GM19025 (cell line): ENCODE results near the gene KCNK3.

Experiments used
- ATAC-seq: cut with Tn5 transposase; IDR thresholded peaks from one replicate; pipeline ENCODE4 v1.9.1; 2021; ENCODE audit warnings: mild to moderate bottlenecking, low read depth, moderate library complexity; ENCODE audit not compliant: unreplicated experiment

KCNK3 gene

DNA sequence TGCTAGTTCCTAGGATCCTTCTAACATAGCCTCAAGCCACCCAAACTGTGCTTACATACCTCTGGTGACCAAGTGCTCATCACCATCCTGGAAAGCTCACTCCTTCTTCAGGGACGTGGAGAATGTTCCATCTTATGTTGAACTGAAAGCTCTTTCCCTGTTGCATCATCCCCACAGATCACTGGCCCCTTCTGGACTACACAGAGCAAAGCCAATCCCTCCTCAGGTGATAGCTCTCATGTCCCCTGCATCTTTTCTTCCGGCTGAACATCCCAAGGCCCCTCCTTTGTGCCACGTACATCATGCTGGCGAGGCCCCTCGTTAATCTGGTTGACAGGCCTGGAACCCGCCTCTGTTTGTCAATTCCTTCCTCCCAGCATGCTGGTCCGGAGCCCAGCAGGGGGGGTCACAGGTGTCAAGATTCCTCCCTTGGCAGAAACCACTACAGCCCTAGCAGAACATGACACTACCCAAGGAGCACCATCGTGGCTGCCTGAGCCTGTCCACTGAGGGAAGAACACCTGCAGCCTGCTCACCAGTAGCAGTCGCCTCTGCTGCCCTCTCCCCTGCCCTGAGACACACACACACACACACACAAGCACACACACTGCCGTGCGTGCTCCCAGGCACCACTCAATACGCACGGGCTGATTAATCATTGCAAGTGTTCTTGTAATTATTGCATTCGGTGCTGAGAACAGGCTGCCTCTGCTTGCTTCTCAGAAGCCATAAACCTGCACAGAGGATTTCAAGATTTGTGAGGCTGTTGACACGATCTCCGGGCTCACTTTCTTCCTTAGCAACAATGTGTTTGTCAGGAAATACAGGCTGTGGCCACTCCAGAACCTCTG, 6.3 kb upstream of the KCNK3 start:
- ATAC-seq: no peak

DNA sequence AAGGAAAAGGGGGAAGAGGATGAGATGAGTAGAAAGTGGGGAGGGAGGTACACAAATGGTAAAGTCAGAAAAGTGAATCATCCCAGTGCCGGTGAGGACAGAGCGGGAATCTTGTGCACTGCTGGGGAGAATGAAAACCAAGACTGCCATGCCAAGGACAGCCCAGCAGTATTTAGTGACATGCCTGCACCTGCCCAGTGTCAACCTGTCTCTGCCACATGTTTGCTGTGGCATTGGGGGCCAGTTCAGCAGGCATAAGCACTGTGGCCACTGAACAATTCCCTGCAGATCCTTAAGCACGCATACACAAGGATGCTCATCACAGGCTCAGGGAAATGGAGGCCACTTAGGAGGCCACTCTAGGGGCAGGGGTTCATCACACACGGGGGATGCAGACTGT, 5.2 kb upstream of the KCNK3 start:
- no peak for ATAC-seq

DNA sequence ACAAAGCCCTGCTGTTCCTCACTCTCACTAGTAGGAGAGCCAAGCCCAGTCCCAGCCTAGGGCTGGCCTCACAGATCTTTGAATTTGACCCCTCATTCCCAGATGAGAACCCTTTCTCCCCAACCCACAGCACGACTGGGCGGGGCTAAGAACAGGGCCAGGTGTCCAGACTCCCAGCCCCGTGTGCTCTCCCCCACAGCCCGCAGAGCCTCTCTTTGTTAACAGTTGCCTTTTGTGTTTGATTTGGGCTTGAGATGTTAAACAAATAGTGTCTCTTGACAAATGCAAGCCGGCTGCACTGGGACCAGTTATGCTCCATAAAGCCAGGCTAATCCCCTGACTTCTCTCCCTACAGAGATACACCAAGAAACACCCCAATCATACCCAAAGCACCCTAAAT, 4.7 kb upstream of the KCNK3 start:
- ATAC-seq: no peak

DNA sequence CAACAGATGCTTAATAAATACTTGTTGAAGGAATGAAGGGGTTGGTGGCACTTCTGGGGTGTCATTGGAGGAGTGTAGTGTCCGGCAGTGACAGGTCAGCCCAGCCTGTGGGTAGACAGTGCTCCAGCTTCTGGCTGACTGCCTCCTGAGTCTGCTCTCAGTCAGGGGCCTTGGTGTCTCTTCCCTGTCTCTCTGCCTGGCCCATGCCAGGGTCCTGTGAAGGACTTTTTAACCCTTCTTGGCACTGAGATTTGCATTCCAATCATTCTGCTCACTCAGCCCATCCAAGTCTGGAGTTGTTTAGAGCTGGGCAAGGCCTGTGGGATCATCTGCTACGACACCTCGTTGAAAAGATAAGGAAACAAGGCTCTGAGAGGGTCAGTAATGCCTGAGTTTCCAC, 1.4 kb upstream of the KCNK3 start:
- no peak for ATAC-seq

DNA sequence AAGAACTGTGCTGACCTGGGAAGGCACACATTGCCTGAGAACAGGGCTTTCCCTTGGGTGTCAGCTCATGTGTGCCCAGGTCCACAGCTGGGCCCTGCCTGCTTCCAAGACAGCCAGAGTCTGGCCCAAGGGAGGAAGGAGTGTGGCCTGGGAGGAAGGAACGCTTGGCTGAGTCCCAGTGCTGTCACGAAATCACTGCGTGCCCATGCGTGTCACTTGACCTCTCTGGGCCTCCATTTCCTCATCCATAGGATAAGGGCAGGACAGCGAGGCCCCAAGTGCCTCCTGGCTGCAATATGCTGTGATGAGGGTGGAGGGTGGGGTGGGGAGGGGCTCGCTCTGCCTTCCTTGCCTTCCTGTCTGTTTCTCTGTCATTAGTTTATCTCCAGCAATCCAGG, 642 bp upstream of the KCNK3 start:
- no peak for ATAC-seq

DNA sequence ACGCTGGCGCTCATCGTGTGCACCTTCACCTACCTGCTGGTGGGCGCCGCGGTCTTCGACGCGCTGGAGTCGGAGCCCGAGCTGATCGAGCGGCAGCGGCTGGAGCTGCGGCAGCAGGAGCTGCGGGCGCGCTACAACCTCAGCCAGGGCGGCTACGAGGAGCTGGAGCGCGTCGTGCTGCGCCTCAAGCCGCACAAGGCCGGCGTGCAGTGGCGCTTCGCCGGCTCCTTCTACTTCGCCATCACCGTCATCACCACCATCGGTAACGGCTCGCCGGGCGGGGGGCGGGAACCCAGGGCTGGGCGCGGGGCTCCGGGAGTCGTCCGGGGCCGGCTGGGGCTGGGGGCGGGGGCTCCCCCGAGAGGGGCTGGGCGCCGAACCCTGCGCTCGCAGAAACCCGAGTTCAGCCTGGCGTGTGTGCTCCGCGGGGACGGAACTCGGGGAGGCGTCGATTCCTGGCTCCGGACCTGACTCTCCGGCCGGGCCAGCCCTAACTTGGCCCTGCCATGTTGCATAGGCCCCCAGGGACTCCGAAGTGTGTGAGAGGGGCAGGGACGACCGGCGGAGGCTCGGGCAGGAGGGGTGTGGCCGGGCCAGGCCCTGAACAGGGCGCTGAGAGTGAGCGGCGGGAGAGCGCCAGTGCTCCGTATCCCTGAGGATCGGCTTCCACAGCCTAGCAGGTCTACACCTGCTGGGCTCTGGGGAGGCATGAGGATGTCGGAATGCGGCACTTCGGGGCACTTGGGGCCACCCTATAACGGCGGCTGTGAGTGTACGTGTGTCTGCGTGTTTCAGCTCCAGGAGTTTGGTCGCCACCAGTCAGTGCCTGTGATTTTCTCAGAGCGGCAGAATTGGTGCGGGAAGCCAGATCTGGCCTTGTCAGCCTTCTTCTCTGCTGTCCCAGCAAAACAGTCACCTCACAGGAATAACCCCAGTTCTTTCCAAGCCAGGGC, 651 bp downstream of the KCNK3 start:
- no peak for ATAC-seq

DNA sequence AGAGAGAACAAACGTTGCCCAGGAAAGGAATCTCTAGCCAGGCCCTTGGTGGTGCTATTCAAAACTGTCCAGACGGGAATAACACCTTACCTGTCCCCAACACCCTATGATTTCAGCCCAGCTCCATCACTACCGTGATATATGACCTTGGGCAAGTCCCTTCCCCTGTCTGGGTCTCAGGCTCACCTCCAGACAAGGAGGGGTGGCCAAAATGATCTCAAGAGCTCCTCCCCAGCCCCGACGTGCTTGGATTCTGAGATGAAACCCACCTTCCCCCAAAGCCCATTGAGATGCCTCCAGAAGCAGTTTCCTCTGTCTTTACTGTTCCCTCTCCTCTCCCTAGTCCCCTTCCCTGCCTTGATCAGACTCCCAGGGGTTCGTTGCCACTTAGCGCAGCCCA, 1.5 kb downstream of the KCNK3 start:
- no peak for ATAC-seq

DNA sequence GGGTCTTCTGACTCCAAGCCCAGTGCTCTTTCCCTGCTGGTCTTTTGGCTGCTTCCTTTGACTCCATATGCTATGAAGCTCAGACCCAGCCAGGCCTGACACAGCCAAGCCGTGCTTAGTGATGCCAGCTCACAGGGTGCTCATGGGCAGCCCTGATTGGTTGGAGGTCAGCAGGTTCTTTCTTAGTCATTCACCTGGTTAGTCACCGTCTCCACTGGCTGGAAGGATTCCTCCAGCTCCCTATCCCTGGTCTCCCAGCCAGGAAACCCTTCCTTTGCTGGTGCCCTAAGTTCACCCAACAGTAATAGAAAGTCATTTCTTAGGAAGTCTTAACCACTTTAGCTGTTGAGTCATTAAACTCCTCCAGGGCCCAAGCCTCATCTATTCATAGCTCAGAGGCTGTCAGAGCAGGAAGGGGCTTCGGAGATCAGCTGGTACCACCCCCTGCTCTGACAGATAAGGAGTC, 3.9 kb downstream of the KCNK3 start:
- no peak for ATAC-seq

DNA sequence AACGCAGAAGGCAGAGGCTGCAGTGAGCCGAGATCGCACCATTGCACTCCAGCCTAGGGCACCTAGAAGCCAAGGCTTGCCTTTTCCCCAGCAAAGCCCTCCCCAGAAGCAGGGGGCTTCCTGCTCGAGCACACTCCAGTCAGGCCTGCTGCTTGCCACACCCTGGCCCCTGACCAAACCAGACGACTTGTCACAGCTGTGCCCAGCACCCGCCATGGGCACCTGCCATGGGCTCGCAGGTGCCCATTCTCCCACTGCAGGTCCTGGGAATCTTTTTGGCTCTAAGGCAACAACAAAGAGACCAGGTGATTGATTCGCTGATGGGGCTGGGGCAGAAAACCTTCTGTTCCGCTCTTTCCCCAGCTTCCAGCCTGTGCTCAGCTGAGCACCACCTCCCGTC, 4.9 kb downstream of the KCNK3 start:
- no peak for ATAC-seq

DNA sequence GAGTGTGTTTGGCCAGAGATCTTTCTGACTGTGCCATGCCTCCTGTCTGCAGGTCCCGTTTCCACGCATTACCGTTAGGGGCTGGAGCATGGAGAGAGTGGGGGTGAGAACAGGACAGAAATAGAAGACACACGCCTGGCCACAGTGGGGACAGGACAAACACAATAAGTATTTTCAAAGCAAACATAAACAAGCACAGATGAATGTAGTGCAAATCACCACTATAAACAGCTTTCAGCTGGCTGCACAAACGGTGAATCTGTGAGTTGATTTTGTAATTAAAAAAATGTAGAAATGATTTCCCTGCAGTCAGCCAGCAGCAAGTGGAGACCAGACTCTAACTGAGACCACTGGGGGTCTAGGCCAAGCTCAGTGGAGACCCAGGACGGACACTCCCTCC, 6.8 kb downstream of the KCNK3 start:
- ATAC-seq: no peak

DNA sequence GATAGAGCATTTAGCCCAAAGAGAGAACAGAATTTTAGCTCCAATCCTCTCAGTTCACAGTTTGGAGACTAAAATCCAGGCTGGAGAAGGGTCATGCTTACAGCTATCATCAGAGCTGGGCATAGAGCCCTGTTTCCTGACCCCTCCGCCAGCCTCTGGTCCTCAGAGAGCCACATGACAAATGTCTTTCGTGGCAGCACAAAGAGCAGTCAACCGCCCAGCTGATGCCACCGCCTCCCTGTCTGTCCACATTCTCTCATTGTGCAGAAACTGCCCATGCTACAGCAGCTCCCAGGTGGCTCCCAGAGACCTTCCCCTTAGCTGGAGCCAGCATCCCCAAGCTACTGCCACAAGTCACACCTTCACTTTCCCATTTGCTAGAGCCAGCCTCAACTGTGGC, 7.6 kb downstream of the KCNK3 start:
- no peak for ATAC-seq

DNA sequence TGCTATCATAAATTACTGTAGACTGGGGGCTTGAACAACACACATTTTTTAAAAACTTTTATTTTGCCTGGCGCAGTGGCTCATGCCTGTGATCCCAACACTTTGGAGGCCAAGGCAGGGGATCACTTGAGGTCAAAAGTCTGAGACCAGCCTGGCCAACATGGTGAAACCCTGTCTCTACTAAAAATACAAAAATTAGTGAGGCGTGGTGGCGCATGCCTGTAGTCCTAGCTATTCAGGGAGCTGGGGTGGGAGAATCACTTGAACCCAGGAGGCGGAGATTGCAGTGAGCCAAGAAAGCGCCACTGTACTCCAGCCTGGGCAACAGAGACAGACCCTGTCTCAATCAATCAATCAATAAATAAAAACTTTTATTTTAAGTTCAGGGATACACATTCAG, 9.1 kb downstream of the KCNK3 start:
- no peak for ATAC-seq

DNA sequence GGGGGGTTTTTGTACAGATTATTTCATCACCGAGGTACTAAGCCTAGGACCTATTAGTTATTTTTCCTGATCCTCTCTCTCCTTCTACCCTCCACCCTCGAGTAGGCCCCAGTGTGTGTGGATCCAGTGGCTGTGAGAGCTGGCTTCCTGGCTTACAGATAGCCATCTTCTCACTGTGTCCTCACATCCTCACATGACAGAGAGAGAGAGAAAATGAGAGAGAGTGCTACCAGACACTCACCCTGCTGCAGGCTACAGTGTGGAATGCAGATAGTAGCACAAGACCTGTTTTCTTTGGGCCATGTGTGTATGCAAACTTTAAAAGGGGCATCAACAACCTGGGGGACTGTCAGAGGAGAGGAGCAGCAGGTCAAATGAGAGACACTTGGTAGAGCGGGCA, 9.5 kb downstream of the KCNK3 start:
- no peak for ATAC-seq

DNA sequence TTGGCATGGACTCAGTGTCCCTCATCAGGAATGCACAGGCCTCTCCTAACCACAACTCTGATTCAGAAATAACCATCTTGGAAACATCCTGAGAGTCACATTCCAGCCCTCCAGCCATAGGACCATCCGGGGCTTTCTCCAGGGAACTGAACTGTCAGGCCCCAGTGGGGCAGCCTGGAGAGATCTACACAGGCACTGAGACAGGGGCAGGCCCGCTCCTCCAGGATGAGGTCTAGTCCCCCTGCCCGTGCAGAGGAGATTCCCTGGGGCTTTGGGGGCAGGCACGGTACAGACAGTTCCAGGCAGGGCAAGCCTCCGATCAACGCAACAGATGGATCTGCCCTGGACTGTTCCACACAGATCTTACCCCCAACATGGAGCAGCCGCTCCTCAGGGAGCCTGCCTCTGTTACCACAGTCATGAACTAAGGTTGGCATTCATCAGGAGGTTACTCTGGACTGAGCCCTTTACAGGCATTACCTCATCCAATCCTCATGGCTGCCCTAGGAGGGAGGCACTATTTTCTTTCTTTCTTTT, 12.0 kb downstream of the KCNK3 start:
- no peak for ATAC-seq

DNA sequence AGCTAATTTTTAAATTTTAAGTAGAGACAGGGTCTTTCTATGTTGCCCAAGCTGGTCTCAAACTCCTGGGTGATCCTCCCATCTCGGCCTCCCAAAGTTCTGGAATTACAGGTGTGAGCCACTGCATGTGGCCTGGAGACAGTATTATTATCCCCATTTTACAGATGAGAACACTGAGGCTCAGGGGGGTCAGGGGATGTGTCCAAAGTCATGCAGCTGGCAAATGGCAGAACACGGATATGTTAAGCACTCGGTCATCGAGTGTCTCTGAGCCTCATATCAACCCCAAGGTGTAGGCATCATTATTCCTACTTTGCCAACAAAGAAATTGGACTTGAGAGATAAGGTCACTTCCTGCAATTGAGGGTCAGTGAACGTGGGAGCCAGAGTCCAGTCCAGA, 12.6 kb downstream of the KCNK3 start:
- no peak for ATAC-seq

DNA sequence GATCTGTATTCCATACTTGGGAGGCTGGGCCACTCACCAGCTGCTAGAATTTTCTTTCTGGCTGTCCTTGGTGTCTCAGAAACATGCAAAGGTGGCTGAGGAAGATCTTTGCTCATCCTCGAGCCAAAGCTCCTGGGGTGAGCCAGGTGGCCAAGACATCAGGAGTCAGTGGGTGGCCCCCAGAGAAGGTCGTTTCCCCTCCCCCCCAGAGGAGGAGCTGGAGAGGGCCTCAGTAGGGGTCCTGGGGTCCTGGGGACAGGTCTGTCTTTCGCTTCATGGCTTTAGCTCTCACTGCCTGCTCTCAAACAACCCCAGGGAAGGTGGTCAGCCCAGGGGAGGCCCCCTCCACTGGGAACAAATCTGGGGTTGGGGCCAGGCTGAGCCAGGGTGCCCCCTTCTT, 13.6 kb downstream of the KCNK3 start:
- no peak for ATAC-seq

DNA sequence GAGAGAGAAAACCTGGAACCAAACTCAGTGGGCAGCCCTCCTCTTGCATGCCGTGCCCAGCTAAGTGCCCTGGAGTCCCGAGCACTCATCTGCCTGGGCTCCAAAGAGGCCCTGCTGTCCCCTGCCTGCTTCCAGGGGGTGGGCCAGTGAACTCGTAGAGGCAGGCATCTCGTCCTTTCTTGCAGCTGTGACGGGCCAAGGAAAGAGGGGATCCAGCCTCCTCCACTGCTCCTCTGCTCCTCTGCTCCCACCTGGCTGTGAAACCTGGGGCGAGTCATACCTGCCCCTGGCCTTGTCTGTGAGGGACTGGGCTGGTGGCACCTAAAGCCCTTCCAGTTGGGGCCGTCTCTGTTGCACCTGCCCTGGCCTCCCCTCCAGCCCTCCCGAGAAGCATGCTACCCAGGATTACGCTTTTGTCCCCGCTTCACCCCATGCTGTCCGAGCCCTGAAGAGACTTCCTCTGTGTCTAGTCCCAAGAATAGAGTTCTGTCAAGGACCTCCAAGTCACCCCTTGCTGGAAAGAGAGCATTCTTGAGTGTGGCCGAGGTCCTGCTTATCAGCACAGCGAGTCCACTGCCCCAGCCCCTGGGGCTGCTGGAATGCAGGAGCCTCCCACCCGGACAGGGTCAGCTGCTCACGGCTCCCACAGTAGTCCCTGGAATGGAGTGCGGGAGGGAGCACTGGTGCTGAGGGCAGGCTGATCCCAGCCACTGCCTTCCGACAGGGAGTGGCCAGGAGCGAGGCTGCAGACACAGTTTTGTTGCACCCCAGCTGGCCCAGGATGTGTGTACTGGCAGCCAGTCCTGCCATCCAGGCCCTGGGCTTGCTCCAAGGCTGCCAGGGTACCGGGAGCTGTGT, 14.3 kb downstream of the KCNK3 start:
- ATAC-seq: no peak

DNA sequence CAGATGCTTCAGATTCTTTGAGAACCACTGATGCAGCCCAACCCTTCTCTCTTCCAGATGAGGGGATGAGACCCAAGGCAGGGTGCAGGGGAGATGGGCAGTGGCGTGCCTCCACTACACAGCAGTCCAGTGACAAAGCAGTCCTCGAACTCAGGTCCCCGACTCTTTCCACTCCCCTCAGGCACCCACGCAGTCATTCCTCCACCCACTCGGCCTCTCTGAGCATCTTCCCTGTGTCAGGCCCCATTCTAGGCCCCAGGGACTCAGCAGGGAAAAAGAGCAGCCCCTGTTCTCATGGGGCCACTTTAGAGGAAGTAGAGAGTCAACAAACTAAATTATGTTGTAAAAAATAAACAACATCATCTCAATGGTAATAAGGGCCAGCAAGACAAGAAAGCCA, 15.2 kb downstream of the KCNK3 start:
- ATAC-seq: no peak

DNA sequence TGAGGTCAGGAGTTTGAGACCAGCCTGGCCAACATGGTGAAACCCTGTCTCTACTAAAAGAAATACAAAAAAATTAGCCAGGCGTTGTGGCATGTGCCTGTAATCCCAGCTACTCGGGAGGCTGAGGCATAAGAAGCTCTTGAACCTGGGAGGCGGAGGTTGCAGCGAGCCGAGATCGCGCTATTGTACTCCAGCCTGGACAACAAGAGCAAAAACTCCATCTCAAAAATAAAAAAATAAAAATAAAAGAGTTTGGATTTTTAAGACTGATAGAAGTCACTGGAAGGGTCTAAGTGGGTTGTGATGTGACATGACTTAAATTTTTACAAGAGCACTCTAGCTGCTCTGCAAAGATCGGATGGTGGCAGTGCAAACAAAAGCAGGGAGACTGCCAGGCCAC, 15.9 kb downstream of the KCNK3 start:
- no peak for ATAC-seq

DNA sequence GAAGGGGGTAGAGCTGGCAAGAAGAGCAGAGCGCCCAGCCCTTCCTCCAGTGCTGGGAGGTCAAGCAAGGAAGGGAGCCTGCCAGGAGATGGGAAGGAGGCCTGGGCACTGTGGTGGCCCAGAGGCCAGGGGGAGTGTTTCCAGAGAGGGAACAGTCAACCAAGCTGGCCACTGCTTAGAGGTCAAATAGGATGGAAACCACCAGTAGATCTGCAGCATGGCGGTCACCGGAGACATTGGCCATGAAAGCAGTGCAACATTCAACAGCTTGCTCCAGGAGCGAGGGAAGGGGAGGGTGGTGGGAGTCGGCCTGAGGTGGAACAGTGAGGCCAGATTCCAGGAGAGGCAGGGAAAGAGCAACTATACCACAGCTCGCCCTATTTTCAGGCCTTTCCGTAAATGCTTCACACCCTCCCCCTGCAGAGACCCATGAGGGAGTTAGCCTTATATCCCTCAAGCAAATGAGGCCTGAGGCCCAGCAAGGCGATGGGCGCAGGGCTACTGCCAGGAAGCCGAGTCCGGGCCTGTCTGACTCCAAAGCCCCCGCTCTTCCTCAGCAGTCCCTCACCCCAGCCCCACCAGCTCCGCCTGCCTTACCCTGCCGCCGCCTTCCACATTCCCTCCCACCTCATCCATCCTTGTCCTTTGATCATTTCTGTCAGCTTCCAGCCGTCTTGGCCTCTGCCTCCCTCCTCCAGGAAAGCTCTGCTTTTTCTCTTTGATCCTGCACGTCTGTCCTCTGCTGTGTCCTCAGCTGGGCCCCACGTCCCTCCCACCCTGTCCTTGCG, 17.0 kb downstream of the KCNK3 start:
- ATAC-seq: no peak
